Spleen (tissue), 7 donors: ENCODE results near the gene VAV2.

ENCODE experiments used
- CTCF ChIP-seq, 11 experiments: fragments of 200-600 bp in 7 of 11; fragments of 450-650 bp in 4 of 11; sonication (generic) in 4 of 11; IDR thresholded peaks in 8 of 11; conservative IDR thresholded peaks in 3 of 11; 1 replicate in 7 of 11; 2 replicates in 4 of 11; pipeline versions ENCODE4 v1.4.0 to v1.8.0; 2016 to 2021; ENCODE audit warnings: antibody characterized with exemption in 11 of 11, inconsistent platforms in 4 of 11, mild to moderate bottlenecking in 1 of 11
- POLR2A ChIP-seq, 3 donors: fragments of 450-650 bp; IDR thresholded peaks; one replicate each; pipeline ENCODE4 v1.5.1; 2017; ENCODE audit warnings: antibody characterized with exemption in 3 of 3, mild to moderate bottlenecking in 1 of 3
- POLR2AphosphoS5 ChIP-seq, 3 donors: sonication (generic); formaldehyde crosslinking; IDR thresholded peaks; one replicate each; pipeline ENCODE4 v1.5.1; 2017; ENCODE audit warnings: antibody characterized with exemption in 3 of 3
- donor health status: DM: no; HTN: no; CAD: no; lungs with moderate emphysema.
- donor health status: DM: no; HTN: no; CAD: no.
- donor health status: DM: no; HTN: no; CAD: no.

DNA sequence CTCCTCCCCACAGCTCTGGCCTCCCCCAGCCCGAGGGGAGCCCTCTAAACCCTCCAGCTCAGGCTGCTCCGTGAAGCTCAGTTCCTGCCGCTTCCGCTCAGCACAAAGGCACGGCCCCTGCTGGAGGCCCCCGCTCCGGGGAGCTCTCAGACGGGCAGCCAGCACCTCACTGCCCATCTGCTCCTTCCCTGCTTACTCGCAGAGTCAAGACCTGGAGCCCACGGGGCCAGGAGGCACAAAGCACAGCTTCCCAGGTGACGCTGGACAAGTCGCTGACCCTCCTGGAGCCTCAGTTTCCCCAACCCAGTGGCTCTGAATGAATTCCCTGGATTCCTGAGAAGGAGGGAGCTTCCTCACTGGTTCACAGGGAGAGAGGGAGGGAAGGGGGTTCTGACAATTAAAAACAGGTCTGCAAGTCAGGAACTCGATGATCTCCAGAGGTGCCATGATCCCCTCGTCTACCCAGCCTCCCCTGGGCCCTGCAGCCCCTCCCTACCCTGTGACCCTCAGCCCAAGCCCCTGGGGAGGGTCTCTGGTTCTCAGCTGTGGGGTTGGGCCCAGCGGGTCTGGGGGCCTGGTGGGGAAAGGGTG, 36.2 kb downstream of the VAV2 start:
- peak in 1 of 11 experiments; percentile 8 for TF ChIP-seq CTCF (IDR thresholded peaks at IDR 0.05 in 8 of 11, conservative IDR thresholded peaks at IDR 0.05 in 3 of 11)
- no peak for TF ChIP-seq POLR2A (IDR thresholded peaks at IDR 0.05)
- peak; percentile 35 to 72 (median 63) for TF ChIP-seq POLR2AphosphoS5 (IDR thresholded peaks at IDR 0.05)
